ENCODE data around the gene SLC24A3.
"Not testable (repeated sequence)": the region's sequence is repeated elsewhere in the genome, so short reads cannot be mapped to it uniquely, and the experiment has no call there.

The SLC24A3 gene

GRCh38 chr20:19678591-19678990 is 466.1 kb downstream of the SLC24A3 start:
- not testable (repeated sequence) for DNase-seq (ENCODE audit: low read depth in 2 of 2)

GRCh38 chr20:19679900-19680495 is 467.6 kb downstream of the SLC24A3 start:
- DNase-seq (ENCODE audit: low read depth in 2 of 2), result no peak

- no peak for DNase-seq (ENCODE audit: low read depth in 2 of 2)
Observed at GRCh38 chr20:19682249-19682648, 469.8 kb downstream of the SLC24A3 start.

- DNase-seq (ENCODE audit: low read depth in 2 of 2), result no peak
Observed at GRCh38 chr20:19683188-19683587, 470.7 kb downstream of the SLC24A3 start.

GRCh38 chr20:19683822-19684221 is 471.4 kb downstream of the SLC24A3 start:
- DNase-seq (ENCODE audit: low read depth in 2 of 2), result no peak

- DNase-seq (ENCODE audit: low read depth in 2 of 2), result no peak
Observed at GRCh38 chr20:19688031-19688806, 475.8 kb downstream of the SLC24A3 start.

GRCh38 chr20:19690462-19690861 is 478.0 kb downstream of the SLC24A3 start:
- no peak for DNase-seq (ENCODE audit: low read depth in 2 of 2)

- DNase-seq (ENCODE audit: low read depth in 2 of 2), result no peak
Observed at GRCh38 chr20:19691125-19691524, 478.7 kb downstream of the SLC24A3 start.

GRCh38 chr20:19692100-19692499 is 479.7 kb downstream of the SLC24A3 start:
- DNase-seq (ENCODE audit: low read depth in 2 of 2), result no peak

- DNase-seq (ENCODE audit: low read depth in 2 of 2), result peak; percentile 11 to 39
Observed at GRCh38 chr20:19692685-19693119, 480.3 kb downstream of the SLC24A3 start.

- no peak for DNase-seq (ENCODE audit: low read depth in 2 of 2)
Observed at GRCh38 chr20:19693508-19693907, 481.1 kb downstream of the SLC24A3 start.

GRCh38 chr20:19695081-19695480 is 482.6 kb downstream of the SLC24A3 start:
- DNase-seq (ENCODE audit: low read depth in 2 of 2), result no peak

GRCh38 chr20:19696620-19697019 is 484.2 kb downstream of the SLC24A3 start:
- no peak for DNase-seq (ENCODE audit: low read depth in 2 of 2)

GRCh38 chr20:19697415-19697814 is 485.0 kb downstream of the SLC24A3 start:
- no peak for DNase-seq (ENCODE audit: low read depth in 2 of 2)

GRCh38 chr20:19699180-19699971 is 486.9 kb downstream of the SLC24A3 start:
- no peak for DNase-seq (ENCODE audit: low read depth in 2 of 2)

- no peak for DNase-seq (ENCODE audit: low read depth in 2 of 2)
Observed at GRCh38 chr20:19701429-19701828, 489.0 kb downstream of the SLC24A3 start.

GRCh38 chr20:19706463-19706862 is 494.0 kb downstream of the SLC24A3 start:
- DNase-seq (ENCODE audit: low read depth in 2 of 2), result no peak

GRCh38 chr20:19709635-19710335 is 497.3 kb downstream of the SLC24A3 start:
- no peak for DNase-seq (ENCODE audit: low read depth in 2 of 2)

- no peak for DNase-seq (ENCODE audit: low read depth in 2 of 2)
Observed at GRCh38 chr20:19710336-19711120, 498.1 kb downstream of the SLC24A3 start.

- DNase-seq (ENCODE audit: low read depth in 2 of 2), result no peak
Observed at GRCh38 chr20:19711126-19711525, 498.7 kb downstream of the SLC24A3 start.

GRCh38 chr20:19712721-19713260 is 500.3 kb downstream of the SLC24A3 start:
- no peak for DNase-seq (ENCODE audit: low read depth in 2 of 2)

All from stimulated activated CD4-positive, alpha-beta T cell treated with anti-CD3 and anti-CD28 coated beads, Interleukin-1b, Interleukin-23, amount 100 ng/mL, for 4 hours (primary cell).